TTC549 (cell line): ENCODE results near the gene PTH2.

ENCODE experiments used
- FAIRE-seq: peaks from 2 replicates; lab custom pipeline; 2012; peaks lifted over from hg19 to GRCh38; lab: Jason Lieb, UNC

PTH2 gene

GRCh38 chr19:49430678-49431329 is 7.6 kb upstream of the PTH2 start:
- FAIRE-seq: no peak

GRCh38 chr19:49430172-49430677 is 7.0 kb upstream of the PTH2 start:
- no peak for FAIRE-seq

- FAIRE-seq: no peak
Observed at GRCh38 chr19:49428547-49429451, 5.6 kb upstream of the PTH2 start.

GRCh38 chr19:49427855-49428546 is 4.8 kb upstream of the PTH2 start:
- FAIRE-seq: no peak

GRCh38 chr19:49427339-49427738 is 4.1 kb upstream of the PTH2 start:
- FAIRE-seq: no peak

GRCh38 chr19:49425922-49426592 is 2.8 kb upstream of the PTH2 start:
- FAIRE-seq: no peak

- no peak for FAIRE-seq
Observed at GRCh38 chr19:49425178-49425577, 1.9 kb upstream of the PTH2 start, which contains the start of gene GFY. Gene GFY (plus strand): TSS chr19:49425388. CDS start chr19:49426431, 1,043 bp downstream.

GRCh38 chr19:49423985-49424303 is 703 bp upstream of the PTH2 start:
- FAIRE-seq: no peak

GRCh38 chr19:49422407-49423070 is 702 bp downstream of the PTH2 start:
- no peak for FAIRE-seq

GRCh38 chr19:49421878-49422202 is 1.4 kb downstream of the PTH2 start:
- no peak for FAIRE-seq

GRCh38 chr19:49421039-49421877 is 2.0 kb downstream of the PTH2 start:
- peak; percentile 81 for FAIRE-seq

- FAIRE-seq: no peak
Observed at GRCh38 chr19:49420227-49420626, 3.0 kb downstream of the PTH2 start.

- no peak for FAIRE-seq
Observed at GRCh38 chr19:49419173-49419572, 4.1 kb downstream of the PTH2 start.

- no peak for FAIRE-seq
Observed at GRCh38 chr19:49418511-49418910, 4.7 kb downstream of the PTH2 start.

GRCh38 chr19:49417088-49417487 is 6.2 kb downstream of the PTH2 start:
- no peak for FAIRE-seq

- FAIRE-seq: no peak
Observed at GRCh38 chr19:49415810-49416200, 7.4 kb downstream of the PTH2 start.

- FAIRE-seq: no peak
Observed at GRCh38 chr19:49415102-49415809, 8.0 kb downstream of the PTH2 start.

- FAIRE-seq: no peak
Observed at GRCh38 chr19:49414256-49414655, 9.0 kb downstream of the PTH2 start.

- FAIRE-seq: no peak
Observed at GRCh38 chr19:49413348-49413747, 9.9 kb downstream of the PTH2 start.

- FAIRE-seq: no peak
Observed at GRCh38 chr19:49411681-49412326, 11.4 kb downstream of the PTH2 start.
